HG03066 (cell line): Measurements from ENCODE around the gene CSMD2.

Source experiments
- ATAC-seq: cut with Tn5 transposase; IDR thresholded peaks from one replicate; pipeline ENCODE4 v1.9.1; 2021; ENCODE audit warnings: low read depth; ENCODE audit not compliant: unreplicated experiment

CSMD2 gene

GRCh38 chr1:33875862-33876261 is 289.2 kb downstream of the CSMD2 start:
- no peak for ATAC-seq

- ATAC-seq = no peak
Measured at GRCh38 chr1:33874636-33875035, 290.4 kb downstream of the CSMD2 start.

GRCh38 chr1:33872683-33873082 is 292.3 kb downstream of the CSMD2 start:
- ATAC-seq = no peak

GRCh38 chr1:33872275-33872674 is 292.8 kb downstream of the CSMD2 start:
- ATAC-seq = no peak

- ATAC-seq = no peak
Measured at GRCh38 chr1:33867684-33868083, 297.3 kb downstream of the CSMD2 start.

- ATAC-seq = no peak
Measured at GRCh38 chr1:33866281-33866680, 298.7 kb downstream of the CSMD2 start.

- ATAC-seq = no peak
Measured at GRCh38 chr1:33864460-33865389, 300.3 kb downstream of the CSMD2 start.

- no peak for ATAC-seq
Measured at GRCh38 chr1:33863779-33864178, 301.3 kb downstream of the CSMD2 start, which contains the start of gene HMGB4. Gene HMGB4 (plus strand): TSS chr1:33864079. CDS start chr1:33864192, 113 bp downstream.

- no peak for ATAC-seq
Measured at GRCh38 chr1:33860671-33861070, 304.4 kb downstream of the CSMD2 start.

GRCh38 chr1:33854091-33854490 is 310.9 kb downstream of the CSMD2 start:
- ATAC-seq = no peak

- no peak for ATAC-seq
Measured at GRCh38 chr1:33853431-33853830, 311.6 kb downstream of the CSMD2 start.

GRCh38 chr1:33852711-33853110 is 312.3 kb downstream of the CSMD2 start:
- ATAC-seq = no peak

- no peak for ATAC-seq
Measured at GRCh38 chr1:33850481-33850880, 314.5 kb downstream of the CSMD2 start.

- ATAC-seq = no peak
Measured at GRCh38 chr1:33849211-33849610, 315.8 kb downstream of the CSMD2 start.

GRCh38 chr1:33848205-33848937 is 316.7 kb downstream of the CSMD2 start:
- no peak for ATAC-seq

GRCh38 chr1:33846861-33847260 is 318.2 kb downstream of the CSMD2 start:
- ATAC-seq = no peak

GRCh38 chr1:33844166-33844565 is 320.9 kb downstream of the CSMD2 start:
- ATAC-seq = no peak

GRCh38 chr1:33842348-33842747 is 322.7 kb downstream of the CSMD2 start:
- no peak for ATAC-seq

GRCh38 chr1:33841494-33841893 is 323.5 kb downstream of the CSMD2 start:
- ATAC-seq = no peak

GRCh38 chr1:33837635-33838034 is 327.4 kb downstream of the CSMD2 start:
- no peak for ATAC-seq

- no peak for ATAC-seq
Measured at GRCh38 chr1:33836911-33837310, 328.1 kb downstream of the CSMD2 start.

- no peak for ATAC-seq
Measured at GRCh38 chr1:33828654-33829053, 336.4 kb downstream of the CSMD2 start.
